Measurements from ENCODE around the gene JADE2.

The JADE2 gene

DNA sequence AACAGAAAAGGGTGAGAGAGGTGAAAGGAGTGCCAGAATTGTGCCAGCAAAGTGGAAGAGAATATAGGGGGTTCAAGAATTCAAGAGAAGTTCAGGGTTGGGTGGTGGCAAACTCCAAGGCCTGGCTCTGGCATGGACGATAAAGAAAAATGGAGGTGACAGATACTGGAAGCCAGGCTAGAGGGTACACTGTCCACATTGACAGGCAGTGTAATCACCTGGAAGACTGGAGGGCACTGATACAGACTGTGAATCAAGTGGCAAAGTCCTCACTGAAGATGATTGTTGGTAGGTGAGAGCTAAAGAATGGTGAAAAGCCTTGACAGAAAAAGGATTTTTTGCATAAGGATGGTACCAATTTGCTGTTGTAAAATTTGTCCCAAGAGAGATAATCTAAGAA lies 100.1 kb downstream of the JADE2 start:
- no peak overlapping the region for H3K27ac ChIP-seq (ENCODE audit: low read depth, low read length)
- H3K9me2 ChIP-seq (replicated peaks; ENCODE audit: control insufficient read depth, low read length), result no peaks in the 10 kb centered on the region
- H3K9me3 ChIP-seq (ENCODE audit: control insufficient read depth, insufficient read depth, low read length), result no peaks in the 10 kb centered on the region
- peaks cover 24% of the 10 kb centered on the region for H3K36me3 ChIP-seq (ENCODE audit: control insufficient read depth, low read length)
- H3F3A ChIP-seq (ENCODE audit: control insufficient read depth, insufficient read depth), result no peaks in the 10 kb centered on the region
- peaks cover 44% of the 10 kb centered on the region for H3K79me2 ChIP-seq (ENCODE audit: control insufficient read depth, low read length)
- H3K27me3 ChIP-seq (ENCODE audit: control insufficient read depth, low read length), result no peaks in the 10 kb centered on the region
- H3K4me1 ChIP-seq (ENCODE audit: control insufficient read depth, low read length), result no peaks in the 10 kb centered on the region
- no peak for TF ChIP-seq EZH2phosphoT487 (IDR thresholded peaks at IDR 0.05; ENCODE audit: borderline replicate concordance, low read length)
- TF ChIP-seq, protein P1, sequence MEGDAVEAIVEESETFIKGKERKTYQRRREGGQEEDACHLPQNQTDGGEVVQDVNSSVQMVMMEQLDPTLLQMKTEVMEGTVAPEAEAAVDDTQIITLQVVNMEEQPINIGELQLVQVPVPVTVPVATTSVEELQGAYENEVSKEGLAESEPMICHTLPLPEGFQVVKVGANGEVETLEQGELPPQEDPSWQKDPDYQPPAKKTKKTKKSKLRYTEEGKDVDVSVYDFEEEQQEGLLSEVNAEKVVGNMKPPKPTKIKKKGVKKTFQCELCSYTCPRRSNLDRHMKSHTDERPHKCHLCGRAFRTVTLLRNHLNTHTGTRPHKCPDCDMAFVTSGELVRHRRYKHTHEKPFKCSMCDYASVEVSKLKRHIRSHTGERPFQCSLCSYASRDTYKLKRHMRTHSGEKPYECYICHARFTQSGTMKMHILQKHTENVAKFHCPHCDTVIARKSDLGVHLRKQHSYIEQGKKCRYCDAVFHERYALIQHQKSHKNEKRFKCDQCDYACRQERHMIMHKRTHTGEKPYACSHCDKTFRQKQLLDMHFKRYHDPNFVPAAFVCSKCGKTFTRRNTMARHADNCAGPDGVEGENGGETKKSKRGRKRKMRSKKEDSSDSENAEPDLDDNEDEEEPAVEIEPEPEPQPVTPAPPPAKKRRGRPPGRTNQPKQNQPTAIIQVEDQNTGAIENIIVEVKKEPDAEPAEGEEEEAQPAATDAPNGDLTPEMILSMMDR (IDR thresholded peaks at IDR 0.05; ENCODE audit: low read depth, low read length, poor library complexity, severe bottlenecking), result no peak
- no peak overlapping the region for H3K4me2 ChIP-seq (ENCODE audit: low read length)
- no peaks in the 10 kb centered on the region for H4K20me1 ChIP-seq (ENCODE audit: control insufficient read depth, insufficient read depth, low read depth, low read length)
- no peak overlapping the region for H3K4me3 ChIP-seq (ENCODE audit: low read length)

DNA sequence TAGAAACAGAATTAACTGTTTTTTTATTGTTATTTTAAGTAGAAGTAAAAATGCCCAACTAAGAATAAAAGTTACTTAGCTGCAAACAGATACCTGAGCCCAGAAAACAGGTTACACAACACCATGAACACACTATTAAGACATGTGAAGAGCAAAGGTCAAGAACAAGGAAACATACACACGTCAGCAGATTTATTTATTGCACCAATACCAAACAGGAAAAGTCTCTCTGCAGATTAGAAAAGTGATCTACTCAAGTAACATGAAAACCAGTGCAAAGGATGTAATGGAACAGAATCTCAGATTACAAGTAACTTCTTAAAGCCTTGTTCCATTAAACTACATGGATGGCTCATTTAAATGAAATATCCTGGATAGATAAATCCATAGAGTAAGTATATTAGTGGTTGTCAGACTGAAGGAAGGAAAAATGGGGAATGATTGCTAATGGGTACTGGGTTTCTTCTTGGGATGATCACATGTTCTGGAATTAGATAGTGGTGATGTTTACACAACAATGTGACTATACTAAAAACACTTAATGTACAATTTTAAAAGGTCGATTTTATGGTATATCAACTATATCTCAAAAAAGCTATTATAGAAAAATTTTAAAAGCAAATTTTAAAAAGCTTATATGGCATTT lies 101.0 kb downstream of the JADE2 start:
- H3K4me3 ChIP-seq (ENCODE audit: low read length), result no peak overlapping the region
- H3K9me3 ChIP-seq (ENCODE audit: control insufficient read depth, insufficient read depth, low read length), result no peaks in the 10 kb centered on the region
- H3K4me1 ChIP-seq (ENCODE audit: control insufficient read depth, low read length), result peaks cover 7% of the 10 kb centered on the region
- H3K79me2 ChIP-seq (ENCODE audit: control insufficient read depth, low read length), result peaks cover 53% of the 10 kb centered on the region
- TF ChIP-seq, protein P1 (IDR thresholded peaks at IDR 0.05; ENCODE audit: low read depth, low read length, poor library complexity, severe bottlenecking), result no peak
- no peak for TF ChIP-seq EZH2phosphoT487 (IDR thresholded peaks at IDR 0.05; ENCODE audit: borderline replicate concordance, low read length)
- no peak overlapping the region for H3K27ac ChIP-seq (ENCODE audit: low read depth, low read length)
- H3K27me3 ChIP-seq (ENCODE audit: control insufficient read depth, low read length), result no peaks in the 10 kb centered on the region
- H3K9me2 ChIP-seq (replicated peaks; ENCODE audit: control insufficient read depth, low read length), result no peaks in the 10 kb centered on the region
- no peaks in the 10 kb centered on the region for H4K20me1 ChIP-seq (ENCODE audit: control insufficient read depth, insufficient read depth, low read depth, low read length)
- peaks cover 20% of the 10 kb centered on the region for H3K36me3 ChIP-seq (ENCODE audit: control insufficient read depth, low read length)
- H3K4me2 ChIP-seq (ENCODE audit: low read length), result no peak overlapping the region
- H3F3A ChIP-seq (ENCODE audit: control insufficient read depth, insufficient read depth), result no peaks in the 10 kb centered on the region

Measured in DOHH2 (cell line).